CD4-positive, alpha-beta T cell (primary cell): ENCODE results near the gene STAT2. TPM values are rescaled to one million over a fixed set of nuclear protein-coding genes. Genes with fewer than 3 reads are reported as not detected.

Experiments
- ATAC-seq: fragments of 200-7000 bp; cut with Tn5 transposase; one replicate; pipeline ENCODE4 v1.10.0; 2022; ENCODE audit warnings: mild to moderate bottlenecking; ENCODE audit not compliant: poor library complexity
- CTCF ChIA-PET: fragments of 350-600 bp; sonication (Branson Sonifier 250); formaldehyde crosslinking; loops from one replicate; lab custom pipeline; 2021; ENCODE audit warnings: antibody characterized with exemption, inconsistent platforms; lab: Charles Lee
- POLR2A ChIA-PET: fragments of 350-600 bp; sonication (Branson Sonifier 250); formaldehyde crosslinking; loops from one replicate; lab custom pipeline; 2021; ENCODE audit warnings: antibody characterized with exemption, inconsistent platforms; lab: Charles Lee
- DNase-seq, 14 experiments: peaks; one replicate each; pipeline ENCODE4 v3.0.0-alpha.2; 2013 to 2020; ENCODE audit warnings: mixed read lengths in 2 of 14
- H3K27ac ChIP-seq, 2 donors: one replicate each; pipeline versions ENCODE4 v1.5.1 to v1.7.0; 2013; ENCODE audit warnings: low read length in 2 of 2, low read depth in 1 of 2, mild to moderate bottlenecking in 1 of 2
- H3K27me3 ChIP-seq, 2 experiments: 1 replicate in 1 of 2; 2 replicates in 1 of 2; pipeline versions ENCODE4 v1.6.1 to v1.7.0; 2013; ENCODE audit warnings: low read length in 2 of 2, control low read depth in 1 of 2, mild to moderate bottlenecking in 1 of 2, moderate library complexity in 1 of 2; ENCODE audit not compliant: insufficient read depth in 2 of 2, control insufficient read depth in 1 of 2
- H3K36me3 ChIP-seq: one replicate; pipeline ENCODE4 v1.6.1; 2013; ENCODE audit warnings: low read length, control low read depth; ENCODE audit not compliant: insufficient read depth
- H3K4me1 ChIP-seq: one replicate; pipeline ENCODE4 v1.6.1; 2013; ENCODE audit warnings: low read length, control low read depth; ENCODE audit not compliant: insufficient read depth
- H3K4me3 ChIP-seq: one replicate; pipeline ENCODE4 v1.5.1; 2013; ENCODE audit warnings: mild to moderate bottlenecking, low read length, moderate library complexity
- H3K9me3 ChIP-seq, 2 experiments: 1 replicate in 1 of 2; 2 replicates in 1 of 2; pipeline versions ENCODE4 v1.6.1 to v1.7.0; 2013; ENCODE audit warnings: low read length in 2 of 2, mild to moderate bottlenecking in 2 of 2, control low read depth in 1 of 2, moderate library complexity in 1 of 2; ENCODE audit not compliant: control insufficient read depth in 1 of 2, insufficient read depth in 1 of 2
- H3K27ac Mint-ChIP-seq: one replicate; pipeline ENCODE4 v1.8.0; 2020; ENCODE audit warnings: mixed read lengths
- H3K27me3 Mint-ChIP-seq: one replicate; pipeline ENCODE4 v1.8.0; 2021; ENCODE audit warnings: mixed read lengths
- H3K36me3 Mint-ChIP-seq: one replicate; pipeline ENCODE4 v1.8.0; 2021; ENCODE audit warnings: low read depth, mixed read lengths
- H3K4me1 Mint-ChIP-seq: one replicate; pipeline ENCODE4 v1.8.0; 2021; ENCODE audit warnings: low read depth, mixed read lengths
- H3K4me3 Mint-ChIP-seq: one replicate; pipeline ENCODE4 v1.8.0; 2020; ENCODE audit warnings: mild to moderate bottlenecking, mixed read lengths
- H3K9me3 Mint-ChIP-seq: one replicate; pipeline ENCODE4 v1.8.0; 2020; ENCODE audit warnings: mixed read lengths
- intact Hi-C, 2 experiments: fragments of 100-400 bp; cut with DNase I in 1 of 2; cut with micrococcal nuclease in 1 of 2; formaldehyde crosslinking; loops; one replicate each; pipeline versions ENCODE4 v1.15.1 to v1.9.0; 2023 to 2025; cut with DNase I, micrococcal nuclease
- total RNA-seq, 174 experiments: library from RNA in 2 of 174; stranded (reverse) in 2 of 174; gene quantifications; one replicate each; pipeline ENCODE4 v1.2.3 and lab custom pipeline; 2021 to 2026
- TF ChIP-seq, protein P1 (sequence below): fragments of 200-600 bp; IDR thresholded peaks from one replicate; pipeline ENCODE4 v1.8.0; 2022; ENCODE audit warnings: antibody characterized with exemption, mild to moderate bottlenecking

Gene STAT2
- total RNA-seq, 2 experiments from 2014 or later, result 114 to 125 TPM

DNA sequence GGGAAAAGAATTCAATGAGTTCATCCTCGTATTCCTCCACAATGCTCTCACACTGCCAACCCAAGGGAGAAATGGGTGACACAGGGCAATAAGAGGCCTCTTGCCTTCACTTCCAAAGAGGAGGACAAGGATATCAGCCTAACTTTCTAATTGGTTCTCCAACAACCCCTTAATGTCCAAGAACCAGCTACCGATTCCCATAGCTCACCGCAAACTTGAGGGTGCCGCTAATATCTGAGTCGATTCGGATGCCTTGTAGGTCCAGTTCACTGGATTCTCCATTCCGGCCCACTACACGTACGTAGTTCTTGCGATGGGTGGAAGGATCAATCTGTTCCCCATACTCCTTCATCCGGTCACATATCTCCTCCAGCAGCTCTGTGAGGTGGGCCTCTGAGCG is 48.9 kb downstream of the STAT2 start:
- H3K27me3 ChIP-seq, result no peaks in the 10 kb centered on the region
- intact Hi-C loops, result no loop called here
- Mint-ChIP-seq H3K27me3 (no peaks in the 10 kb centered on the region), H3K4me3 (no peak overlapping the region), H3K36me3 (peaks cover 57% of the 10 kb centered on the region), H3K4me1 (peaks cover 14% of the 10 kb centered on the region), H3K9me3 (no peaks in the 10 kb centered on the region), H3K27ac (no peak overlapping the region)
- no peak overlapping the region for H3K4me3 ChIP-seq
- peaks cover 32% of the 10 kb centered on the region for H3K36me3 ChIP-seq
- ChIA-PET POLR2A (interaction anchor here (1.5 kb wide), 1 partner anchor 28 kb away, joined by 5 read pairs; the partner anchor contains the start of gene IL23A), CTCF (no interaction called here)
- ATAC-seq (no peak), DNase-seq (no peak)
- TF ChIP-seq, protein P1, sequence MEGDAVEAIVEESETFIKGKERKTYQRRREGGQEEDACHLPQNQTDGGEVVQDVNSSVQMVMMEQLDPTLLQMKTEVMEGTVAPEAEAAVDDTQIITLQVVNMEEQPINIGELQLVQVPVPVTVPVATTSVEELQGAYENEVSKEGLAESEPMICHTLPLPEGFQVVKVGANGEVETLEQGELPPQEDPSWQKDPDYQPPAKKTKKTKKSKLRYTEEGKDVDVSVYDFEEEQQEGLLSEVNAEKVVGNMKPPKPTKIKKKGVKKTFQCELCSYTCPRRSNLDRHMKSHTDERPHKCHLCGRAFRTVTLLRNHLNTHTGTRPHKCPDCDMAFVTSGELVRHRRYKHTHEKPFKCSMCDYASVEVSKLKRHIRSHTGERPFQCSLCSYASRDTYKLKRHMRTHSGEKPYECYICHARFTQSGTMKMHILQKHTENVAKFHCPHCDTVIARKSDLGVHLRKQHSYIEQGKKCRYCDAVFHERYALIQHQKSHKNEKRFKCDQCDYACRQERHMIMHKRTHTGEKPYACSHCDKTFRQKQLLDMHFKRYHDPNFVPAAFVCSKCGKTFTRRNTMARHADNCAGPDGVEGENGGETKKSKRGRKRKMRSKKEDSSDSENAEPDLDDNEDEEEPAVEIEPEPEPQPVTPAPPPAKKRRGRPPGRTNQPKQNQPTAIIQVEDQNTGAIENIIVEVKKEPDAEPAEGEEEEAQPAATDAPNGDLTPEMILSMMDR, result no peak
- H3K27ac ChIP-seq, result no peak overlapping the region
- no peaks in the 10 kb centered on the region for H3K9me3 ChIP-seq
- peaks cover 11% of the 10 kb centered on the region for H3K4me1 ChIP-seq

DNA sequence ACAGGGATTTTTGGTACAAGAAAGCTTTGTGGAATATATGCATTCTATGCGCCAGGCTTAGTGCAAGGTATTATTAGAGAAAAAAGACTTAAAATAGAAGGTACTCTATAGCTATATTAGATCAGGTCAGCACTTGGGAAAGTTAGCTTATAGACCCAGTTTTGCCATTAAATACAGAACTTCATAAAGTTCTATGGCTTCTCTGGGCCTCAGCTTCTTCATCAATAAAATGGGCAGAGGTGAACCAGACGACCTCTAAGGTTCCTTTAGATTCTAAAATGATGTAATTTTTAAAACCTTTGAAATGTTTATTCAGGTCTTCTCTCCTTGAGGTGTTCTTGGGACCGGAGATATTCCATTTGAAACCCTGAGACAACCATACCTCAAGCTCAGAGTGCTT is 51.2 kb downstream of the STAT2 start:
- H3K27ac ChIP-seq, result no peak overlapping the region
- H3K9me3 Mint-ChIP-seq, result no peaks in the 10 kb centered on the region
- no peaks in the 10 kb centered on the region for H3K4me1 ChIP-seq
- intact Hi-C loops, result no loop called here
- DNase-seq, result no peak
- H3K9me3 ChIP-seq, result no peaks in the 10 kb centered on the region
- TF ChIP-seq, protein P1, result no peak
- no peaks in the 10 kb centered on the region for H3K27me3 ChIP-seq
- no peaks in the 10 kb centered on the region for H3K27me3 Mint-ChIP-seq
- ATAC-seq, result no peak
- ChIA-PET POLR2A (interaction anchor here (0.7 to 1.6 kb wide), 3 partner anchors 9 to 52 kb away, joined by 3 to 7 read pairs (median 3); partner anchors contain the start of gene CS), CTCF (no interaction called here)
- H3K36me3 Mint-ChIP-seq, result peaks cover 43% of the 10 kb centered on the region
- no peak overlapping the region for H3K4me3 ChIP-seq
- no peak overlapping the region for H3K4me3 Mint-ChIP-seq
- peaks cover 39% of the 10 kb centered on the region for H3K36me3 ChIP-seq
- H3K27ac Mint-ChIP-seq, result no peak overlapping the region
- no peaks in the 10 kb centered on the region for H3K4me1 Mint-ChIP-seq

DNA sequence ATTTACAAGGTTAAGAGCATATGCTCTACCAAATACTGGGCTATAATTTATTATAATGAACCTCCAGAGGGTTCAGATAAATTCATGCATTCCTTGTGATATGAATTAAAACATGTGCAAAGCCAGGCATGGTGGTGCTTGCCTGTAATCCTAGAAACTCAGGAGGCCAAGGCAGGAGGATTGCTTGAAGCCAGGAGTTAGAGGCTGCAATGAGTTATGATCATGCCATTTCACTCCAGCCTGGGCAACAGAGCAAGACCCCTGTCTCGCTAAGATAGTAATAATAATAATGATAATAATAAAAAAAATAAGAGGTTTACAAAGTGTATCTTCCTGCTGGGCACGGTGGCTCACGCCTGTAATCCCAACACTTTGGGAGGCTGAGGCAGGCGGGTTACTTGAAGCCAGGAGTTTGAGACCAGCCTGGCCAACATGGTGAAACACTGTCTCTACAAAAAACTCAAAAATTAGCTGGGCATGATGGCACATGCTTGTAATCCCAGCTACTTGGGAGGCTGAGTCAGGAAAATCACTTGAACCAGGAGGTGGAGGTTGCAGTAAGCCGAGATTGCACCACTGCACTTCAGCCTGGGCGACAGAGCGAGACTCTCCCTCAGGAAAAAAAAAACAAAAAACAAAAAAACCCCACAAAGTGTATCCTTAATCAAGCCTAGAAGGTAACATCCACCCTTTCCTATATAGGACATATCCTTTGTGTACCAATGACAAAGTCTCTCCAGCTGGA is 52.5 kb downstream of the STAT2 start:
- Histone ChIP-seq H3K4me1 (no peaks in the 10 kb centered on the region), H3K4me3 (no peak overlapping the region), H3K27ac (no peak overlapping the region), H3K27me3 (no peaks in the 10 kb centered on the region), H3K36me3 (peaks cover 39% of the 10 kb centered on the region), H3K9me3 (no peaks in the 10 kb centered on the region)
- H3K4me1 Mint-ChIP-seq, result peaks cover 2% of the 10 kb centered on the region
- no peak overlapping the region for H3K4me3 Mint-ChIP-seq
- CTCF ChIA-PET, result no interaction called here
- TF ChIP-seq, protein P1, result no peak
- no peaks in the 10 kb centered on the region for H3K27me3 Mint-ChIP-seq
- peaks cover 45% of the 10 kb centered on the region for H3K36me3 Mint-ChIP-seq
- H3K9me3 Mint-ChIP-seq, result no peaks in the 10 kb centered on the region
- no peak overlapping the region for H3K27ac Mint-ChIP-seq
- intact Hi-C loops, result no loop called here
- DNase-seq (no peak), ATAC-seq (no peak)
- POLR2A ChIA-PET, result no interaction called here
